Effector CD4-positive, alpha-beta T cell (primary cell): ENCODE measurements around the gene HTR3B.

Experiments used
- DNase-seq: peaks from one replicate; pipeline ENCODE4 v3.0.0-alpha.2; 2020

Gene HTR3B

GRCh38 chr11:113949891-113950290 is 45.3 kb downstream of the HTR3B start:
- no peak for DNase-seq

GRCh38 chr11:113951537-113951936 is 46.9 kb downstream of the HTR3B start:
- no peak for DNase-seq

- no peak for DNase-seq
Measured at GRCh38 chr11:113952070-113952469, 47.5 kb downstream of the HTR3B start.

GRCh38 chr11:113952588-113952987 is 48.0 kb downstream of the HTR3B start:
- no peak for DNase-seq

- DNase-seq = no peak
Measured at GRCh38 chr11:113954235-113954634, 49.6 kb downstream of the HTR3B start.

GRCh38 chr11:113956986-113957385 is 52.4 kb downstream of the HTR3B start:
- DNase-seq = no peak

GRCh38 chr11:113960702-113961330 is 56.2 kb downstream of the HTR3B start:
- no peak for DNase-seq

GRCh38 chr11:113967361-113967760 is 62.8 kb downstream of the HTR3B start:
- DNase-seq = no peak

- DNase-seq = no peak
Measured at GRCh38 chr11:113971506-113972195, 67.1 kb downstream of the HTR3B start.

GRCh38 chr11:113974741-113975470 is 70.3 kb downstream of the HTR3B start, which contains the start of gene HTR3A:
Gene HTR3A (plus strand): TSS chr11:113975108. CDS start chr11:113975326, 218 bp downstream.
- no peak for DNase-seq

GRCh38 chr11:113977071-113977490 is 72.5 kb downstream of the HTR3B start:
- no peak for DNase-seq

- no peak for DNase-seq
Measured at GRCh38 chr11:113977701-113978100, 73.1 kb downstream of the HTR3B start.

GRCh38 chr11:113979431-113979830 is 74.8 kb downstream of the HTR3B start:
- no peak for DNase-seq

- DNase-seq = no peak
Measured at GRCh38 chr11:113980785-113981184, 76.2 kb downstream of the HTR3B start.

GRCh38 chr11:113982306-113982705 is 77.7 kb downstream of the HTR3B start:
- DNase-seq = no peak

- DNase-seq = no peak
Measured at GRCh38 chr11:113984781-113985180, 80.2 kb downstream of the HTR3B start.

GRCh38 chr11:113985906-113986305 is 81.3 kb downstream of the HTR3B start:
- DNase-seq = no peak

GRCh38 chr11:113986351-113987140 is 82.0 kb downstream of the HTR3B start:
- no peak for DNase-seq

- no peak for DNase-seq
Measured at GRCh38 chr11:113989381-113989780, 84.8 kb downstream of the HTR3B start.

GRCh38 chr11:113989916-113990315 is 85.3 kb downstream of the HTR3B start:
- no peak for DNase-seq

GRCh38 chr11:113991170-113991569 is 86.6 kb downstream of the HTR3B start:
- no peak for DNase-seq

GRCh38 chr11:113991718-113992458 is 87.3 kb downstream of the HTR3B start:
- no peak for DNase-seq
